GM21526 (cell line): ENCODE data around the gene TPSD1.
"Not testable (repeated sequence)": the region's sequence is repeated elsewhere in the genome, so short reads cannot be mapped to it uniquely, and the experiment has no call there.

ENCODE experiments used
- ATAC-seq: cut with Tn5 transposase; IDR thresholded peaks from one replicate; pipeline ENCODE4 v1.9.1; 2021; ENCODE audit warnings: moderate library complexity; ENCODE audit not compliant: unreplicated experiment, low FRiP score

TPSD1 gene

DNA sequence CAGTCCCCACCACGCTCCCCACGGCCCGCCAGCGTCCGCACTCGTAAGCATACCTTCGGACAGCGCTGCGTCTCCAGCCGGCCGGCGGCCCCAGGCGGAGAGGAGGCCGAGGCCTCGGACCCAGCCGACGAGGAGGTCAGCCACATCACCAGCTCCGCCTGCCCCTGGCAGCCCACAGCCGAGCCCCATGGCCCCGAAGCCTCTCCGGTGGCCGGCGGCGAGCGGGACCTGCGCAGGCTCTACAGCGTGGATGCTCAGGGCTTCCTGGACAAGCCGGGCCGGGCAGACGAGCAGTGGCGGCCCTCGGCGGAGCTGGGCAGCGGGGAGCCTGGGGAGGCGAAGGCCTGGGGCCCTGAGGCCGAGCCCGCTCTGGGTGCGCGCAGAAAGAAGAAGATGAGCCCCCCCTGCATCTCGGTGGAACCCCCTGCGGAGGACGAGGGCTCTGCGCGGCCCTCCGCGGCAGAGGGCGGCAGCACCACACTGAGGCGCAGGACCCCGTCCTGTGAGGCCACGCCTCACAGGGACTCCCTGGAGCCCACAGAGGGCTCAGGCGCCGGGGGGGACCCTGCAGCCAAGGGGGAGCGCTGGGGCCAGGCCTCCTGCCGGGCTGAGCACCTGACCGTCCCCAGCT is 35.7 kb upstream of the TPSD1 start:
- ATAC-seq, result no peak

DNA sequence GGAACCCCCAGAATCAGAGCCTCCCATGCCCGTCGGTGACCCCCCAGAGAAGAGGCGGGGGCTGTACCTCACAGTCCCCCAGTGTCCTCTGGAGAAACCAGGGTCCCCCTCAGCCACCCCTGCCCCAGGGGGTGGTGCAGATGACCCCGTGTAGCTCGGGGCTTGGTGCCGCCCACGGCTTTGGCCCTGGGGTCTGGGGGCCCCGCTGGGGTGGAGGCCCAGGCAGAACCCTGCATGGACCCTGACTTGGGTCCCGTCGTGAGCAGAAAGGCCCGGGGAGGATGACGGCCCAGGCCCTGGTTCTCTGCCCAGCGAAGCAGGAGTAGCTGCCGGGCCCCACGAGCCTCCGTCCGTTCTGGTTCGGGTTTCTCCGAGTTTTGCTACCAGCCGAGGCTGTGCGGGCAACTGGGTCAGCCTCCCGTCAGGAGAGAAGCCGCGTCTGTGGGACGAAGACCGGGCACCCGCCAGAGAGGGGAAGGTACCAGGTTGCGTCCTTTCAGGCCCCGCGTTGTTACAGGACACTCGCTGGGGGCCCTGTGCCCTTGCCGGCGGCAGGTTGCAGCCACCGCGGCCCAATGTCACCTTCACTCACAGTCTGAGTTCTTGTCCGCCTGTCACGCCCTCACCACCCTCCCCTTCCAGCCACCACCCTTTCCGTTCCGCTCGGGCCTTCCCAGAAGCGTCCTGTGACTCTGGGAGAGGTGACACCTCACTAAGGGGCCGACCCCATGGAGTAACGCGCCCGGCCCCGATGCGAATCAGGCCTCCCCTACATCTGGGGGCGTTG is 34.8 kb upstream of the TPSD1 start:
- ATAC-seq, result no peak

DNA sequence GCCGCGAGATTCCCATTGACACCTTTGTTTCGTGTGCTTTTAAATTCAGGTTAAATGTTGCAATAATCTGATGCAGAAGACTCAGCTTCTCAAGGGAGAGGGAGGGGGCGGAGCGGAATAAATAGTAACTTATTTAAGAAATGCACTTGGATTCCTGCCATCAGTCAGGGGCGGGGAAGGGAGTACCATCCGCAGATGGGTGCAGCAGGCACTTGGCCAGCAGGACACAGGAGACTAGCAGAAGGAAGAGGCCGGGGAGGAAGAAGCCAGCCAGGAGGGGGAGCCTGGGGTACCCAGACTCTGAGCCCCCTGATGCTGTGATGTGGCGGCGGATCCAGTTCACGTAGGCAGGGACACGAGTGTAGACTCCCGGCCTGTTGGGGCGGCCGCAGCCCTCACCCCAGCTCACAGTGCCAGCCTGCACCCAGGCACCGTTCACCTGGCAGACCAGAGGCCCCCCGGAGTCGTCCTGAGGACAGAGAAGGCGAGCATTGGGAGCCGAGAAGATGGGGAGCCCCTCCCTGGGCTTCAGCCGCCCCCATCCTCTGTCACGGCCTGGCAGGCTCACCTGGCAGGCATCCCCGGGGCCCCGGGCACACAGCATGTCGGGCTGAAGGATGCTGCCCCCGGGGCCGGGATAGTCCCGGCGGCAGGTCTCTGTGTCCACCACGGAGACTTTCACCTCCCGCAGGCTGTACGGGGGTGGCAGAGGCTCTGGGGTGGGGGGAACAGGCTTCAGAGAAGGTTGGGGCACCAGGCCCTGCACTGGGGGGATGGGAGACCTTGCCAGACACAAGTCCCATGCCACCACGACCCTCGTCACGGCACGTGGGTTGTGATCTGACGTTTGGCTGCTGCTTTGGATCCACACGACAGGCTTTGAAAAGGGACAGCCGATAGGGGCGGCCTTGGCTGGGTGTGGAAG is 34.0 kb upstream of the TPSD1 start:
- ATAC-seq, result no peak

DNA sequence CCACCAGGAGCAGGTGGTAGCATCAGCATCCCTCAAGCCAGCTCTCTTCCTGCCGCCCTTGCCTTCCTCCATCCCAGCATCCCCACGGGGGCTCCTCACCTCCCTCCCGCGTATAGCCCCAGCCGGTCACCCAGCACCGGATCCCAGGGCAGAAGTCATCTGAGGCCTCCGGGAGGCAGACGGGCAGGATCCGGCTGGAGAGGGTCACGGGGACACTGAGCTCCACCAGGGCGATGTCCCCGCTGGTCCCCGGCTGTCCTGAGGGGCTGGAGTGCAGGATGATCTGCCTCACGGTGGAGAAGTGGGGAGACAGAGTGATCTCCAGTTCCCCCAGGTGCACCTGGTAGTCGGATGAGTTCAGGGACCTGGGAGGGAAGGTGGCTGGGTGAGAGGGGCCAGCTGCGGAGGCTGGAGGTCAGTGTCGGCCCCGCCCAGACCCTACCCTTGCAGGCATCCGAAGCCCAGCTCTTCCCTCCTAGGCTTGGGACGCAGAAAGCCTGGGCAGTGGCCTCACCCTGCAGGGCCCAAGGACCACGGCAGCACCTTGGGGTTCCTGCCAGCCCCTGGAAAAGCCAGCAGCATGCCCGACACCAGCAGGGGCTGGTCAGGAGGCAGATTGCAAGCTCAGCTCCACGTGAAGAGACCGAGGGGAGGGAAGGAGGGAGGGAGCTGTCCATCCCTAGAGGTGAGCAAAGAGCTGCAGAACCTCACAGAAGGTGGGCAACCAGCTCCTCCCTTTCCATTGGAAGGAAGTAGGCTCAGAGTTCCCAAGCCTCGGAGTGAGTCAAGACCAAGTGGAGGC is 33.1 kb upstream of the TPSD1 start:
- no peak for ATAC-seq

DNA sequence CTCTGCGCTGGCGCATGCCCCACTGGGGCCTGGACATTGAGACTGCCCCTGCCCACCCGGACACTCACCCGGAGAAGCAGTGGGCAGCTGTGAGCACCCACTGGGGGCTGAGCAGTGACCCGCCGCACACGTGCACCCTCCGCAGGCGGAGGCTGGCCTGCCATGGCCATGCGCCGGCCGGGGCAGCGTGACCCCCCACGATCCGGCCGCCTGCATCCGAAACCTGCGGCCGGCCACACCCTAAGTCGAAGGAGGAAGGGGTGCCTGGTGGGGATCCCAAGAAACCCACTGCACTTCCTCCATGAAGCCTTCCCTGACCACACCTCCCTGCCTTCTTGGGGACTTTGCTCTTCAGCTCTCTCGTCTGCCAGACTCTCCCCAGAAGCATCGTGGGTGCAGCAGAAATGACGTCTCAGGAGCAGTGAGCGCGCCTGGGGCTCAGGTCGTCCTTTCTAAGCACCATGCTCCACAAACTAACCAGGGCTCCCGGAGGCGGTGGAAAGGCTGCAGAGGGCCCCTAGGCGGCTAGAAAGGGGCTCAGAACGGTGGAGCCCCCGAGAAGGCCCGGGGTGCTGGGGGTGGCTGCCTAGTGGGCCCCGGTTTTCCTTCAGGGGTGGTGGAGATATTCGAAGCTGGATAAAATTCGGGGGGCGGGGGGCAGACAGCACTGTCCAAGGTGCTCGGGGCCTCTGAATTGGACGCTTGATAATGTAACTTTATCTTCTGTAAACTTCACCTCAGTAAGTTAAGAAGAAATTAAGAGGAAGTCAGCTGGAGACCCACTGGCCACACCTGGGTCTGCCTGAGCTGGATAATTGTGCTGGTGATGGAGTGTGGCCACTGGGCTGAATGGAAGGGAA is 32.3 kb upstream of the TPSD1 start:
- ATAC-seq, result no peak

DNA sequence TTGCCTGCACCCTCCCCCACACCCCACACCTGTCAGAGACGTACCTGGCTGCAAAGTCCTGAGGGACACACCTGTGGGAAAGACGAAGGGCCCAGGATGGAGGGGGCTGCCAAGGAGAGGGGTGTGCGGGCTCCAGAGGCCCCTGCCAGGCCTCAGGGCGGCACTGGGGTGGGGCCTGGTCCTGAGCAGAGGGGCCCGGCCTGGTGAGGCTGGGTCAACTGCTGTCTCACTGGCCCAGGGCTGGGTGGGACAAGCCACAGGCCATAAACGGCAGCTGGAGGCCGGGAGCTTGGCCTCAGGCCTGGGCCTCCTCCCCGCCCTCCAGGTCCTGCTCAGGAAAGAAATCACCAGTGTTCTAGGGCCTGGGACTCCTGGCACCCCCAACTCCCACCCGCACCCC is 31.3 kb upstream of the TPSD1 start:
- no peak for ATAC-seq

DNA sequence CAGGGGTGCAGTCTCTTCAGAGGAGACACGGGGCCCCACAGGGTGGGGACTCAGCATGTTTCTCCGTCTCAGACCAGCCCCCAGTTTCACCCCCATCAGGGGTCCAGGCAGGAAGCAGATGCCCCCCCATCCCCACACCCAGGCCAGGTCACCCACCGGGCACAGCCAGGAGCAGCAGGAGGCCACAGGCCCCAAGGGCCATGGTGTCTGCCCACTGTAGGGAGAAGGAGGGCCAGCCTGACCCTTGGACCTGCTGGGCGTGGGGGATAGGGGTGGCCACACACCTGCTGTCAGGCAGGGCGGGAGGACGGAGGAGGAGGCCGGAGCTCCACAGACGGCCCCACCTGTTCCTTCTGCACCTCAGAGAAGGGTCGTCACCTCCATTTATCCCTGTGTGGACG is 30.8 kb upstream of the TPSD1 start, which contains the start of gene TPSG1:
Gene TPSG1 (minus strand): TSS at position 218 of the 401 bp plus-strand sequence. CDS start 16 bp downstream, at position 202.
- ATAC-seq, result no peak

DNA sequence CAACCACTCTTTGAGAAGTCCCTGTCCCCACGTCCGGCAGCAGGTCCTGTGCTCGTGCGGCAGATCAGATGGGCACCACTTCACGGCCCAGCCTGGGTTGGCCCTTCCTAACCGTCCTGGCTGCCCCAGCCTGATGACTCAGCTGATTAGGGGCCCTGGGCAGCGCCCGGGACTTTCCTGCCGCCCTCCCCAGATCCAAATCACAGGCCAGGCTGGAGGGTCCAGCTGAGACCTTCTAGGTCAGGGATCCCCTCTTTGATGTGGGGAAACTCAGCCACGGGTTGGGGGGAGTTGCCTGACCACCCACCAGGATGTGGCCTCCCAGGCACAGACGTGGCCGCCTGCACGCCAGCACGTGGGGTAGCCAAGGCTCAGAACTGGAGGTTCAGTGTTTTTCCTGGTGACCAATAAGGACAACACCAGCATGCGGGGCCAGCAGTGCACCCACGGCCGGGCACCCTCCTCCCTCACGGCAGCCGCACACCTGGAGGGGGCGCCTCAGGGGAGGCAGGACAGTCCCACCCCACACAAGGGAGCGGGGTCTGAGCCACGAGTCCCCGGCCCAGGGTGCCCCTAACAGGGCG is 30.0 kb upstream of the TPSD1 start:
- ATAC-seq, result not testable (repeated sequence)

DNA sequence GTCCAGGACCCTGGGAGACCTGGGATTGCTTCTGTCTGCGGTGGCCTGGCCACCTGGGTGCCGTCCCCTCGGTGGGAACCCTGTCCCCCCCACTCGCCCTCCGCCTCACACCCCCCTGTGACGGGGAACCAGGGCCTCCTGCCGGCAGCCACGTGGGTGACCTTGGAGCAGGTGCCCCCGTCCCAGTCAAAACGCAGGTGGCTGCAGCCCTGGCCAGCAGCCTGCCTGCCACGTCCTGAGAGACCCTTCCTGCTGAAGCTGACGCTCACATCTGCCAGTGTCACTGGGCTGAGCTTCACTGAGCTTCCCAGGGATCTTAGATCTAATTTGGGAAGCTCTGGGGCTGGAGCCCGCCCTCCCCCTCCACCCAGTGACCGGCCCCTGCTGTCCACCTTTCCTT is 29.2 kb upstream of the TPSD1 start:
- ATAC-seq, result not testable (repeated sequence)

DNA sequence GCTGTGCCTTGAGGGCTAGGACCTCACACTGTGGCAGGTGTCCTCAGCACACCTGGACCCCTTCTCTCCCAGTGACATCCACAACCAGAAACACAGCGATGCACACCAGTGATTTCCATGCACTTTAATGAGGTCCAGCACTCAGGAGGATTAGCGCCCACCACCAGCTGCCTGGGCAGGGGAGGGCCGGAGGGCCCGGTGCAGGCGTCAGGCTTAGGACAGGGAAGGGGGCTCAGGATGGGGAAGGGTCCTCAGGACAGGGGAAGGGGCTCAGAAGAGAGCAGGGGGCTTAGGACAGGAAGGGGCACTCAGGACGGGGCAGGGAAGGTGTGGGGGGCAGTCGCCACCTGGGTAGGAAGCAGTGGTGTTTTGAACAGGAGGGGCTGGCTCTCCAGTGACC is 27.6 kb upstream of the TPSD1 start:
- ATAC-seq, result not testable (repeated sequence)

DNA sequence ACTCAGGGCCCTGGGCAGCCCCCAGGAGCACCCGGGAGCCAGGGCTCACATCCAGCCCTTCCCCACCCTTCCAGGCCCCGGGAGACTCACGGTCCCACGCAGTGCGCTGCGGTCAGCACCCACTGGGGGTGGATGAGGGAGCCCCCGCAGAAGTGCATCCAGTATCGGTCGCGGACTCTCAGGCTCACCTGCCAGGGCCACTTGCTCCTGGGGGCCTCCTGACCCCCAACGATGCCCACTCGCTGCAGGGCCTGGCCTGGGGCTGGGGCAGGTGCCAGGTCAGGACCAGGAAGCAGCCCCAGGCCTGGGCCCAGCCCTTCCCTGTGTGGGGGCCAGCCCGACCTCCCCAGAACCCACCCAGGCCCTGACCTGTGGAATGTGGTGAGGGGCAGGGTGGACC is 26.4 kb upstream of the TPSD1 start:
- not testable (repeated sequence) for ATAC-seq

DNA sequence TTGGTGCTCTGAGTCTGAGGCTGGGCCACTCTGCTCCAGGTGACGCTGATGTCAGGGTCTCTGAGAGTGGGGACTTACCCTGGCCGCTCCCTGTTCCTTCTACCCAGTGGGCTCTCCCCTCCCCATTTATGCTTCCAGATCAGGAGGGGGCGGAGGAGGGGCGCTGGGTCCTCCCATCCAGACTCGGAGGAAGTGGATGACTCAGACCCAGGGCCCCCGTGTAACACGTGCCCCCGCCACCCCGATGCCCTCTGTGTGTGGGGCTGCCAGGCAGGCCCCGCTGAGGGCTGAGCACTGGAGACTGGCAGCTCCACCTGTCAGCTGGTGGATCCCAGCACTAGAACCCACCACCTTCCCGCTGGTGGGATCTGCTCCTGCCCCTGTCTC is 25.8 kb upstream of the TPSD1 start, which contains the start of gene TPSB2:
Gene TPSB2 (minus strand): TSS at position 101 of the 387 bp plus-strand sequence. CDS start 233 bp downstream, outside the sequence.
- ATAC-seq, result not testable (repeated sequence)

DNA sequence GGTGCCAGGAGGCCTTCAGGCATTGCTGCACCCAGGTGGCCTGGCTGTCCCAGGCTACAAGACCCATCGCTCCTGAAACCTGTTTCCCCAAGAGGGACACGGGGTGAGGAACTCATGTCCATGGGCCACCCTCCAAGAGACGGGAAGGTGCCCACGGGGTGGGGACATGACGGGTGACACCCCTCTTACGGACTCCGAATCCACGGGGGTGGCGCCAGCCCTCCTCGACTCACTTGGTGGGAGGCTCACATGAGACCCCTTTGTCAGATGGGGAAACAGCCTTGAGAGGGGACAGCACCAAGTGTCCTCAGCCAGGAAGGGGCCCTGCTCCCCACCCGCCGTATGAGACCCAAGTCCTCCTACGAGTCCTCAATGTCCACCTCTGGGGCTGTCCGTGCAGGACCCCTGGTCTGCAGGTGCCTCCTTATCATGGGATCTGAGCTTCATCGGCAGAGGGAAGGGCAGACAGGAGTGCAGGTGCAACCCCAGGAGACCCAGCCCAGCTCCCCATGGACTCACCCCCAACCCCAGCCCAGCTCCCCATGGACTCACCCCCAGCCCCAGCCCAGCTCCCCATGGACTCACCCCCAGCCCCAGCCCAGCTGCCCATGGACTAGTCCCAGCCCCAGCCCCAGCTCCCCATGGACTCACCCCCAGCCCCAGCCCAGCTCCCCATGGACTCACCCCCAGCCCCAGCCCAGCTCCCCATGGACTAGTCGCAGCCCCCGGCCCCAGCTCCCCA is 25.2 kb upstream of the TPSD1 start:
- ATAC-seq, result not testable (repeated sequence)

DNA sequence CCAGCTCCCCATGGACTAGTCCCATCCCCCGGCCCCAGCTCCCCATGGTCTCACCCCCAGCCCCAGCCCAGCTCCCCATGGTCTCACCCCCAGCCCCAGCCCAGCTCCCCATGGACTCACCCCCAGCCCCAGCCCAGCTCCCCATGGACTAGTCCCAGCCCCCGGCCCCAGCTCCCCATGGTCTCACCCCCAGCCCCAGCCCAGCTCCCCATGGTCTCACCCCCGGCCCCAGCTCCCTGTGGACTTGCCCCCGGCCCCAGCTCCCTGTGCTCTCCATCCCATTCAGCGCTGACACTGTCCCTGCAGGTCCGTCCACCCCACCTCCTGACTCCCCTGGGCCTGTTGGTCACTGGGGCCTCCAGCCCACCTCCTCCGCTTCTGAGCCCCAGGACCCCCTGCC is 24.6 kb upstream of the TPSD1 start:
- not testable (repeated sequence) for ATAC-seq

DNA sequence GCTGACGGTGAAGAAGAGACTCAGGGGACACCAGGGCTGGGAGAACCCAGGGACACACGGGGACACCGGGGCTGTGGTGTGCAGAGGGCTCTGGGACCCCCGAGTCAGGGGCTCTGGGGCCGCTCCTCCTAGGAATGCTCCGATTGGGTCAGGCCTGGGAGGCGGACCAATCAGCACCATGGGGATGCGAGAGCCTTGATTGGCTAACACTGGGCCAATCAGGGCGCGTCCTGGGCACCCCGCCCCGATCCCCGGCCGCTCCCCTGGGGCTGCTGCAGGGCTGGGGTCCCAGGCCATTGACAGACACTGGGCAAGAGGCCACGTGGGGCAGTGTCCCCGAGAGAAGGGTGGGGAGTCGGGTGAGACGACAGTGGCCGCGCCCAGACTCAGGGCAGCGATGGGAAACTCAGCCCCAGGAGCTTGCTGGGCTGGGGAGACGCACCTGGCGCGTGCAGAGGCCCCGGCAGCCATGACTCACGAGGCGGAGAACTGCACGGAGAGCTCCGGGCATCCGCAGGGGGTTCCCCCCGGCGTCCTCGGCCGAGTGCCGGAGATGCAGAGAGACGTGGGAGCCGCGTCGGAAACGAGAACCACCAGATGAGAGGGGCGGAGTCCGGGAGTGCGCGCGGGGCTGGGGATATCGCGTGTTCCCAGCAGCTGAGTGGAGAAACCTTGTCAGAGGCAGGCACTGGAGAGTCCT is 23.7 kb upstream of the TPSD1 start:
- ATAC-seq, result not testable (repeated sequence)

DNA sequence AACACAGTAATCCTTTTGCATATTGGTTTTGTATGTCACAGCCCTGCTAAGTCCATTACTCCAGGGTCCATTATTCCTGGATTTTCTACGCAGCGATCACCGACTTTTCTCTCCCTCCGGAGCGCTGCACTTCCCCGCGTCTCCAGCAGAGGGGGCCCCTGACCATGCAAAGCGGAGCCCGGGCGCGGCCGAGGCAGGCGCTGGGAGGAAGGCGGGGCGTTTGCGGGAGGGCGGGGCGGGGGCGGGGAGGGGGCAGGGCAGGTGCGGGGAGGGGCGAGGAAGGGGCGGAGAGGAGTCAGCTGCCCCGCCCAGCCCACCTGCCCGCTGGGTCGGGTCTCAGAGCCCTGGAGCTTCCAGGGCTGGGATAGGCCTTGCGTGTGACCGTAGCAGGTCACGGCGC is 19.2 kb upstream of the TPSD1 start:
- not testable (repeated sequence) for ATAC-seq

DNA sequence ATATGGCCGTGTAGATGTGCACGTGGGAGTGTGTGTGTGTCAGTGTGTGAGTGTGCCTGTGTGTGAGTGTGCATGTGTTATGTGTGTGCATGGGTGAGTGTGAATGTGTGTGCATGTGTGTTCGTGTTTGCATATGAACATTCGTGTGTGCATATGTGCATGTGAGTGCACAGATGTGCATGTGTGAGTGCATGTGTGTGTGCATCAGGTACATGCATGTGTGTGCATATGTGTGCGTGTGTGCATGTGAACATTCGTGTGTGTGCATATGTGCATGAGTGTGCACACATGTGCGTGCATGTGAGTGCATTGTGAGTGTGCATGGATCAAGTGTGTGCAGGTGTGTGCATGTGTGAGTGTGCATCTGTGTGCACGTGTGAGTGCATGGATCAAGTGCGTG is 17.9 kb upstream of the TPSD1 start:
- ATAC-seq, result no peak
